Measurements from ENCODE around the gene SLC4A4.

SLC4A4 gene

DNA sequence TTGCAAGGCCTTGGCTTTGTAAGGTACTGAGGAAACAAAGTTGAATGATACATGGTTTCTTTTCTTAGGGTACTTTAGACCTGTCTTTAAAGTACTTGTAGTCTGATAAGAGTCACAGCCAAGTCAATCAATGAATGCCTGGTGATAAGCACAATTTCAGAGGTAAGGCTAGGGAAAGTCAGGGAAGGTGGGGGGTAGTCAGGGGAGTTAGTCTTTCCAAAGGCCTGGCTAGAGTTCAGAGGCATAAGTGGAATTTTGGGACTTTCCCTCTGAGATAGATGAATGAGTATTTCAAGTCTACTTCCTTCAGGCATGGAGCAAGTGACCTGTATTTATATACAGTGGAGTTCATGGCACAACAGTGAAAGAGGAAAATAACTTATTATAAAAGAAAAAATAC lies 78.3 kb downstream of the SLC4A4 start:
- DNase-seq, result no peak

DNA sequence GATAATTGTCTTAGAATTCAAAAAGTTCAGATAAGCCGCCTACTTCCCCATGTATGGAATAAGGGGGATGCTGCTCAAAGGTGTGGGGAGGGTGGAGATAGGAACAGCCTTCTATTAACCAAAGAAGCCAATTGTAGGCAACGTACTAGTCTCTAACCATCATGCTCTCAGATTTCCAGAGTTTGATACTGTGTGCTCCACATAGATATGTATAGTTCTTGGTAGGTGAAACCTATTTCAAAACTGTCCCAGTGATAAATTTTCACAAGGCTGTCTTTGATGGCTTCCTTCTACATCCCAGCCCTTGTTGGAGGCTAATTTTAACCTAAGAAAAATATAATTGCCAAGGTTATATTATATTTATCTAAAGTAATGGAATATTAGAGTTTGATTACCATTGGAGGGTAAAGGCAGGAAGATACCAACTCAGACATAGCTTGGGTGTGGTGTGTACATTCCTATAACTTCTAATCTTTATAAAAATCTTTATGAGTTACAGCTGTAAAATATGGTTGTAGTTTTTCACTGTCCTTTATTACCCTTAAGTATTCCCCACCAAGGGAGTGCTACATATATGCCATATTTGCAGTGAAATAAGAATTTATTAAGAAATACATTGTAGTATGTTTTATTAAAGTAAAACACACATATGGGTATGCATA lies 87.7 kb downstream of the SLC4A4 start:
- DNase-seq, result no peak

DNA sequence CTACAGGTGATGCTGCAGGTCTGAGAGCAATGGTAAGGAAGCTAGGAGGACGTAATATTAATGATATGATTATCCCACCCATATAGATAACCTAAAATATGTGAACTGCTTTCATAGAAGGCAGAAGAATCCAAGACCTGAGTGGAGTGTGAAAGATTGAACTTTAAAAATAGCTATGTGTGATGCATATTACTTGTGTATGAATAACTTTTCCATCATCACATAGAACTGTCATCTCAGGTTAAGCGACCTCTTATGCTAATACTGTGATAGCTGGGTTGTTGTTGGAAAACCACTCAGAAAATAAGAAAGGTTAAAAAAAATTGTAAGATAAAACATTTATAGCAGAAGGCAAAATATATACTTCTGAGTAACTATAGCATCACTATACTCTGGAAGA lies 90.3 kb downstream of the SLC4A4 start:
- no peak for DNase-seq

DNA sequence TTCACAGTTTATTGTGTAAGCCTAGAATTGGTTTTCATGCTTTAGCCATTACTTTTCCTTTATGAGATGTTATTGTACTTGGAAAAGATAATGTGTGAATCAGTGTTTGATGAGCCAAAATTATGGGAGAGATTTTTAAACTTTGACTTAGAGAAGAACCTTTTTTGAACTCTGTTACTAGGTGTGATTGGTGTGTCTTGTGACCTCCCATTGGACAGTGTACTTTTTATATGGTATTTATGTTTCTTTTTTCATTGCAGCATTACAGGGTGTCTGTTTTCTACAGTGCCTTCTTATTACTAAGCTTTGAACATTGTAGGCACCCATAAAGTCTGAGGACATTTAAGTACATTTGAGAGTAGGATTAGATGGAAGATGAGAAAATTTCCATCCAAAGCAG lies 91.1 kb downstream of the SLC4A4 start:
- no peak for DNase-seq

DNA sequence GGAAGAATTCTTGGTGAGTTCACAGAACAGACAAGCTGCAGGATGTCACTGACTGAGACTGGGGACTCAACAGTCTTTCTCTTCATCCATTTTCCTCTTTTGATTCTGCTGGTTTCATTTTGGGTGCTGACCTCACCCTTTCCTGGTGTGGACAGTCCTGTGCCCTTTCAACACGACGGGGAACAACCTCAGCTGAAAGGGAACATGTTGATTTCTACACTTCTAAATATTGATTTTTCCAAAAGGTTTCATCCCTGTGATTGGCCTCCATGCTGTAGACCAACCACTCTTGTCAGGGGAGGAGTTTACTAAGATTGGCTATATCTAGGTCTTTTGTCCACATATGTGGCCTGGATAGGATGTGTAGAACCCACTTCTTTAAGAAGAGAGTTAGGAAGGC lies 91.8 kb downstream of the SLC4A4 start:
- DNase-seq, result no peak

DNA sequence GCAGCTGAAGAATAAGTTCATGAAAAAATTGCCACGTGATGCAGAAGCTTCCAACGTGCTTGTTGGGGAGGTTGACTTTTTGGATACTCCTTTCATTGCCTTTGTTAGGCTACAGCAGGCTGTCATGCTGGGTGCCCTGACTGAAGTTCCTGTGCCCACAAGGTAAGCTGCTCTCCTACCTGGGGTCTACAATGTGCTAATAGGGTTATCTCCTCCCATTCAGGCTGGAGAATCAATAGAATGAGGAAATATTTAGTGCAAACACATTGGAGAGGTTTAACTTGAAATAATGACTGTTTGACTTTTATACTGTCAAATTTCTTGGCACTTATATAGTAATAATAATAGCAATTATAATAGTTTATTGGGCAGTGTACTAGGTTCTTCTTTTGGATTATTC lies 101.8 kb downstream of the SLC4A4 start:
- no peak for DNase-seq

DNA sequence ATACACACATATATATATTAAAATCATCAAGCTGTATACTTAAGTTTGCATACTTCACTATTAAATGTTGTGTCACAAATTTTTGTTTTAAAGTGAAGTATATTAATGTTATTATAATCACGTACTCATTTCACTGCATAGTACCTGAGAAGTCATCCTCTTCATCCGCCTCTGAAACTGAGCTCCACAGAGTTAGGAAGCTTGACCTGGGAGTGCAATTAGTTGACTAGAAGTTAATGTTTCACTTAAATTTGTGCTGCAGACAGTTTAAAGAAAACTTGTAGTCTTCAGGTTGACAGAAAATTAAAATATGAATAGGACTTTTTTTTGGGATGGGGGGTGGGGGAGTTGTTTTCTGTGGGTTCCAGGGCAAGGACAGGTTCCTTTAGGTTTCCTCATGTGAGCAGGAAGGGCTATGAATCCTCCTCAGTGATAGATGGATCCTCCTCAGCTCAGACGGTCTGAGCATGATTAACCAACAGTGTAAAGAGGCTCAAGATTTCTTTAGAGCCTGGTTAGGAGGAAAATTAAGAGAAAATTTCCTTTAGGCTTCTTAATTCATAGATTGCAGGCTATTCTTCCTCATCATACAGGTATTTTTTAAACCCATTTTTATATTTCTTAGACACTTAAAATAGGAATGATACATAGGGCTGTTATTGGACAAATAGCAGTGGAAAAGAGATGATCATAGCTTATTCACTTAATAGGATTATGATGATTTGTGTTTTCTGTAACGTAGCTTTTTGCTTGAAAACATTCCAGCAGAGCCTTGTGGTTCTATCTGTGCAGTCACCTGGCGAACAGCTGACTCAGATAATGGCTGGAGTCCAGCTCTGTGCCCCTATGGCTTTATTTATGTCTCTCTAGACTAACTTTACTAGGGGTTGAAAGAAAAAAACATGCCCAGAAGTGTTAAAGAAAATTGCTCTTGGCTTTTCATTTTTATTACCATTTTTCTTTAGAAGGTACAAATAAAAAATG lies 102.7 kb downstream of the SLC4A4 start:
- no peak for DNase-seq

DNA sequence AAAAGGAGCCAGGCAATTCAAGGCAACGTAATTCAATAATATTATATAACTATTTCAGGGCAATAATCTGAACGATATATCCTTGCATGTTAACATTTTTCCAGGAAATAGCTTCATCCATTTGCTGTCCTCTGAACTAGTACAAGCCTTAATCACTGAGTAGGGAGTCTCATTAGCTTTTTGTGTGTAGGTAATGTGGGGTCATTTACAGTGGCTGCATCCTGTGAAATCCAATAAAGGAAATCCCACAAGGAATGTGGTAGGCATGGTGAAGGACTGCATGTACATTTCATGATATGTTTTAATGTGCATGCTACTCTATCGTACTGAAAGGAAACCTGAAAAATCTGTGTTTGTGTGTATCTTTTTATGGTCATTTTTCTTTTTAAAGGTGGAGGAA lies 103.5 kb downstream of the SLC4A4 start:
- DNase-seq, result no peak

DNA sequence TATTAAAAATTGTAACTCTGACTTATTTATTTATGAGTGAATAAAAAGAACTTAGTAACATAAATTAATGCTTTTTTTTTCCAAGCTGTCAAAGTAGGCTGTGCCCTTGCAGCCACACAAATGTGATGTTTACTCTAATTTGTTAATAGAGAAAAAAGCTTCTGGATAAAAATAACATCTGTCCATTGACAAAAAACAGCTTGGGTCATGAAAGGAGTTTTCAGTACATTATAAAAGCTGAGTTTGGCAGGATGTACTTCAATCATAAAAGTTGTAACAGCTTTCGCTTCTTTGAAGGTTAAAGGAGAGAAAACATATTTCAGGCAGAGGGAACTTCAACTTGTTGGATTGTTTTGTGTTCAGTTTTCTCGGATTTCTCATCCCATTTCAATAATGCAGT lies 105.6 kb downstream of the SLC4A4 start:
- no peak for DNase-seq

DNA sequence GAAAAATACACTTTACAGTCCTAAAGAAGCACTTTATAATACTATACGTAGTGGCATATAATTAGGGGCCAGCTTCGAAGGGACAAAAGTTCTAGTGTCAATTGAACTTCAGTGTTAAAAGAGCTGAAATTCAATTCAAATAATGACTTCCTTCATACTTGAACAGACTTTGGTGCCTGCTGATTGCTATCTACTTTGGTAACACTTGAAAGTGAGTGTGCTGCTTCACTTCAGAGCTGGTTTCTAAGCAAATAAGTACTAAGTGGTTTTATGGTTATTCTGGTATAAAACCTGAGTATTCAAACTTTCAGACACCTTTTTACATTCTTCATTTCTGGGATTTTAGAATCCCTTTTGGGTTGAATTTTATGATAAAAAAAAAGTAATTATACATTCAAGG lies 107.0 kb downstream of the SLC4A4 start:
- DNase-seq, result no peak

DNA sequence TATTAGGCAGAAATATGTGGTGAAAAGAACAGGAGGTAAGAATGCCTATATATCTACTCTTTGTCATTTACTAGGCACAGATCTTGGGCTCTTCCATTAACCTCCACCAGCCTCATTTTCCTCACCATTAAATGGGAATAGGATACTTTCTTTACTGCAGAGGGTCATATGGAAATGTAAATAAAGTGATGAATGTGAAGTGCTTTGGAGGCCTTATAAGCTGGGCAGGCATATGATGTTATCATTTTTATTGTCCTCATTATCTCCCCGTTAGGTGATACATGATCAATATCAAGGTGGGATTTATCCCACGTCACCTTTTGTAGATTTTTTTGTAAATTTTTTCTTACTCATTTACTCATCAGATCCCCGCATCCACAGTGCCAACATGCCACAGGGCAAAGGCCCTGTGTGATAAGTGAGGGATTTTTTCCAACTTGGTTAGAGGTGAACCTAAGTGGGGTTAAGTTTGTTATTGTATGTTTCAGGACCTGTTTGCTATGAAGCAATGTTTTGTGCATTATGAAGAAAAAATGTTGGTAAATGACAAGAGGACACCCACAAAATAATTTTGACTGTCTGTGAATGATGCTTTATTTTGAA lies 107.8 kb downstream of the SLC4A4 start:
- no peak for DNase-seq

DNA sequence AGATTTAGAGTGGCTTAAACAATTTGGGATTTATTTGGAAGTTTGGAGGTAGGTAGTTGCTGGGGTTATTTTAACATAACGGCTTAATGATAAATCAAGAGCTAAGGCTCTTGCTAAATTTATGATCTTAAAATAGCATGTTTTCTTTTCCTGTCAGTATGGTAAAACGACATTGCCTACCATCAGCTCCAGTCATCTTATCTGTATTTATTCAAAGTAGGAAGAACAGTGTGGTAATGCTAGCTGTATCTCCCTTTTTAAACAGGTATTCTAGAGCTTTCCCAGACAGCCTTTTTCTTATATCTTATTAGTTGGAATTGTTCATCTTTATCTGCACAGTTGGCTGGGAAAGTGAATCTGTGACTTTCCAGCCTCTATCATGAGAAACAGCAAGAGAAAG lies 110.2 kb downstream of the SLC4A4 start:
- DNase-seq, result no peak

DNA sequence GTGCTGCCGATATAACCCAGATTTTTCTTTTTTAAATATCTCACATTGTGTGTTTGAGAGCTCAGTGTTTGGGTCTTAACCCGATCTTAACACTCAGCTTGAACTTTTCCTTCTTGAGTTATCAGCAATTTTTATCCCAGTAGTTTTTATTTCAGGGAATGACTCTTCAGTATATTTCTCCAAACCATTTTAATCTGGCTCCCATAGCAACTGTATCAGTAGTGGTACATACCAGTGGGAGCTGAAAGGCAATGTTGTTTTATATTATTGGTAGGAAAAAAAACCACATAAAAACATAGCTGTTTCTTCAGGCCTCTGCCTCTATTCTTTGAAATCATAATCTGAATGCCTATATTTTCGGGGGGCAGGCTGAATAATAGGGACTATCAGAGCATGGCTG lies 111.1 kb downstream of the SLC4A4 start:
- DNase-seq, result no peak

DNA sequence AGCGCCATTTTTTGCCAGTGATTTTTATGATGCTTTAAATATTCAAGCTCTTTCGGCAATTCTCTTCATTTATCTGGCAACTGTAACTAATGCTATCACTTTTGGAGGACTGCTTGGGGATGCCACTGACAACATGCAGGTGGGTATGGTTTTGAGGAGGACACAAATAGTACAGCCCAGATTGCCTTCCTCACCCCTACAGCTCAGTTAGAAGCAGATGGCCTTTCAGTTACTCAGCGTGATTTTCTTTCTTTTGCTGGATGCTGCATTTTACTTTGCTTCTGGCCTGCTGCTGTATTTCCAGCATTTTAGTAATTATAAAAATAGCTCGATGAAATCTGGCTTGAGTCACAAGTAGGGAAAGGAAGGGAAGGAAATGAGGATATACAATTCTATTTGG lies 114.7 kb downstream of the SLC4A4 start:
- no peak for DNase-seq

DNA sequence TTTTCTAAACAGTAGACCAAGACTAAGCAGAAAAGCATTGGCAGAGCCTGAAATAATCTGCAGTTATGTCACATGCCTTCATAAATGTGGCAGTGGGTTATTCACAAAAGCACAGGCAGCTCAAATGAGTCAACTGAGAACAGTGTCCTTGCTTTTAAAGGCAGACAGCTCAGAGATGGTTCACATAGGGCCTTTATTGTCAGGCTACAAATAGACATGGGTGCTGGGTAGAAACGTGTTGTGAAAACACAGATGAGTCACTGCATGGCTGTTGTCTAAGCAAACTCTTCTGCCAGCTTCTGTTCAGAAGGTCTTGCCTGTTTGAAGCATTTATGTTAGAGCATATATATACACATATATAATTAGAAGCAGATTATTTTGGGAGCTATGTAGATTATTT lies 118.0 kb downstream of the SLC4A4 start:
- no peak for DNase-seq

DNA sequence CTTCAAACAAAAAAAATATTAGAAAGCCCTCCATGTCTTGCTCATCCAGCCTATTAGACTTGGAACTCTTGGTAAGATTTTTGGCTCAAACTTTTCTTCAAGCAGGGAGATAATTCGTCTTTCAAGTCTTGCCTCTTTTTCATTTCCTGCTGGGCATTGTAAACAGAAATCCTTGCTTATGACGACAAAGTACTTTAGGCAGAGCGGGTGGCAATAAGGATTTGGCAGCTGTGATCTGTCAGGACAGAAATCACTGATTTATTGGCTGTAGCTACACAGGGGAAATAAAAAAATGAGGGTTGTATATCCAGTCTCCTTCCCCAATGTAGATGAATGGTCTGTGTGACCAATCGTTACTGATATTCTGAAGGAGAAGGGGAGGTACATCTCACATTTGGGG lies 121.6 kb downstream of the SLC4A4 start:
- no peak for DNase-seq

DNA sequence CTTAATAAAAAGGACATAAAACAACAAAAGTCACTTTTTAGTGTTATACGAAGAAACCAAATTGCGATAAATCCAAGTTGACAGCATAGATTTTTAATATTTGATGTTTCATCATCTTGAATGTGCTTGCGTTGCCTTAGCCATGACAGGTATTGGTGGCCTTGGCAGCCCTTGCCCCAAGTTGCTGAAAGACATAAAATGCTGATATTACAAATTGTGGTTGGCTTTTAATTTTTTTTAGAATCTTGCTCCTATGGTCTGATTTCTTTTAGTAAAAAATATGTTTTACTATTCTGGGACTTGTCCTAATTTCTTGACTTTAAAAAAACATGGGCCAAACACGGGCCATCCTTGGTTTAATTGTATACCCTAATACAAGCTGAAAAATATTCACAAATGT lies 122.6 kb downstream of the SLC4A4 start:
- no peak for DNase-seq

DNA sequence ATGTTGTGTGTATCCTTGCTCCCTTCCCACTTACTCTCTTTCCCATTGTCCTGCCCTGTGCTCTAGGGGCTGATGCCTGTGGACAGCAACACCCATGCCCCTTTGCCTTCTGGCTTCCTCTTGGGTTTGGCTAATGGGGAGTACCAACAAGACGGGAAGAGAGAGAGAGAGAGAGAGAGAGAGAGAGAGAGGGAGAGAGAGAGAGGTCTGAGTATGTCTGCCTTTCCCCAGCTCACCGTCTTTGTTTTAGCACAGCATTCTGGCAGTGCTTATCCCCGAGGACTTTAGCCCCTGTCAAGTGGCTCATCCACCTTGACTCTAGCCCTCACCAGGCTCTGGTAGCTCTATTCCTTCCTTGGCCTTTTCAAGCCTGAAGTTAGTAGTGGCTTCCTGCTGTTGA lies 128.0 kb downstream of the SLC4A4 start:
- DNase-seq, result no peak

DNA sequence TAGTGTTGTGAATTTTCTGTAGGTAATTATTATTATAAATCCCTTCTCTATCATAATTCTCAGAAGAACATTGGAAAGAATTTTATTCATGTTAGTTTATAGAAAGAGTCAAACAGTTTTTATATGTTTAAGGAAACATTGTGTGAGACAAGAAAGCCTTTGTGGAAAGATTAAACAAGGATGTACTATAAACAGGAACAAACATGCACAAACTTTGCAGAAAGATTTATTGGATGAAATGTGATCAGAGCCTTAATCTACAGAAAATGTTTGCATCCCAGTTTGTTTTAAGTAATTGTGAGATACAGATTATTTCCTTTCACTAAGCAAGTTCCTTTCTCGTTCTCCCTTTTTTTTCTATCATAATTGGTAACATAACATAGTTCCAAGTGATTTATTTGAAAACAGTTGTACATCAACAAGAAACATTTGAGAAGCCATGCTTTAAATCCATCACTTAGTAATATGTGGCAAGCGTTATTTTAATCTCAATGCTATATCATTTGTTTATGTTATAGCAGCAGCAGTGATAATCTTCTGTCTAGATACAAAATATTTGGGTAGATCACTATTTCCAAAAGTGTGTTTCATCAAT lies 129.4 kb downstream of the SLC4A4 start:
- no peak for DNase-seq

DNA sequence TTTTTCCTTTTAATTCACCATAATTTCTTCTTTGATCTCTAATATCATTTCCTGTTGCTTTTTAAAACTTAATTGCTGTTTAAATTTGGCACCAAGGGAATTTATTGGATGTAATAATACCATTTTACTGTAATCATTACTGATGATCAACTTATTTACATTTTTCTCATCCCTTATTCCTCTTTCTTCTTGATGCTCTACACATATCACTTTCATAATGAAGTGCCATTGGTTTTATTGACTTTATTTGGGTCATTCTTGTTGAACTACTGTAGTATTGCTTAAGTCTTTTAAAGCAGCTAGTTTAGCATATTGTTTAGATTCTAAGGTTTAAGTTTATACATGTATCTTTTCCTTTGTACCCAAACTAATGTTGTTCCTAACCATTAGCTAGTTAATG lies 130.7 kb downstream of the SLC4A4 start:
- no peak for DNase-seq

DNA sequence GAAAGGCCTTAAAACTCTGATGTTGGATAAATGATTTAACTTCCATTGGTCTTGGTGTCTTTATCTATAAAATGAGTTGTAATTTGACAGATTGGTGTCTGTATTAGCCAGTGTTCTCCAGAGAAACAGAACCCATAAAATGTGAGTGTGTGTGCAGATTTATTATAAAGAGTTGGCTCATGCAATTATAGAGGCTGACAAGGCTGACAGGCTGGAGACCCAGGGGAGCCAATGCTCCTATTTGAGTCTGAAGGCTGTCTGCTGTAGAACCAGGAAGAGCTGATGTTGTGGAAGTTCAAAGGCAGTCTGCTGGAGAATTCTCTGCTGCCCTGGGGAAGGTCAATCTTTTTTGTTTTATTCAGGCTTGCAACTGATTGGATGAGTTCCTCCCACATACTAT lies 131.7 kb downstream of the SLC4A4 start:
- DNase-seq, result no peak

DNA sequence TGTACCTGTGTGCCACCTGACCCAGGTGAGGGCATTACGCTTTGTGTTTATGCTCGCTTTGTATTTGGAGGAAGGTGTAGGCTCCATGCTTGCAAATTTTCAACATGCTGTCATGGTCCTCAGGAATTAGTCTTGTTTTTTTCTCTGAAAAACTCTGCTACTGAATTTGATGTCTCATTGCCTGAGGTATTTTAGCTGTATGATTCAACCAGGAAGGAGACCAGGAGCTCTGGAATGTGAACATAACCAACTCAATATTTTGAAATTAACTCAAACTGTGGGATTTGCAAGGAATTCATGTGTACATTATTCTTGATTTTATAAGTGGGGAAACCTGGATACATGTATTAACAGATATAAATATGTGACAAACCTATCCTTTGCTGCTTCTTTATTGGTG lies 134.1 kb downstream of the SLC4A4 start:
- DNase-seq, result no peak

DNA sequence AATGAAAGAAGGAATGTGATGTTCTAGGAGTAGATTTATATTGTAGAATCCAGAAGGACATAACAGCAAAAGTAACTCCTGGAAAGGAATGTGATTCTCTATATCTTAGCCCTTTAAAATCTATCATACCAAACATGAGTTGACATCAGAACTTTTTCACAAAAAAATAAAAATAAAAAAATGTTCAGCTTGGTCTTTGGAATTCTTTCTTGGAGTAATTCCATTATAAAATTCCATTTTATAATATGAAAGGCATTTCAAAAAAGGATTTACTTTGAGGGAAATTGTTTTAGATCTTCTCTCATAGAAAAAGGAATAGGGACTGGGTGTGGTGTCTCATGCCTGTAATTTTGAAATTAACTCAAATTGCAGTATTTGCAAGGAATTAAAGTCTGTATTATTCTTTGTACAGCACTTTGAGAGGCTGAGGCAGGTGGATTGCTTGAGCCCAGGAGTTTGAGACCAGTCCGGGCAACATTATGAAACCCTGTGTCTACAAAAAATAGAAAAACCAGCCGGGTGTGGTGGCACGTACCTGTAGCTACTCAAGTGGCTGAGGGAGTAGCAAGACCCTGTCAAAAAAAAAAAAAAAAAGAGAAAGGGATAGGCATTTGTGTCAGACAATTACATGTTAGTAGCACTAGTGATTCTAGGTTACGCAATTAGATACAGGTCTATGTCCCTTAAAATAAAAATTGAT lies 134.9 kb downstream of the SLC4A4 start:
- DNase-seq, result no peak

Data from stimulated activated naive CD4-positive, alpha-beta T cell treated with Interleukin-2 at 50 U/mL for 16 hours (primary cell).